Measurements from ENCODE around the gene HSD17B11. TPM values are rescaled to one million over a fixed set of nuclear protein-coding genes. Genes with fewer than 3 reads are reported as not detected.

The HSD17B11 gene
- polyA plus RNA-seq, 2 of the 4 experiments (the other 2 are of a cell fraction) = 51.5 to 113 TPM

GRCh38 chr4:87360338-87360935 lies 30.6 kb downstream of the HSD17B11 start:
- ATAC-seq = no peak
- POLR2A ChIA-PET = no interaction called here
- TF ChIP-seq, protein P1, sequence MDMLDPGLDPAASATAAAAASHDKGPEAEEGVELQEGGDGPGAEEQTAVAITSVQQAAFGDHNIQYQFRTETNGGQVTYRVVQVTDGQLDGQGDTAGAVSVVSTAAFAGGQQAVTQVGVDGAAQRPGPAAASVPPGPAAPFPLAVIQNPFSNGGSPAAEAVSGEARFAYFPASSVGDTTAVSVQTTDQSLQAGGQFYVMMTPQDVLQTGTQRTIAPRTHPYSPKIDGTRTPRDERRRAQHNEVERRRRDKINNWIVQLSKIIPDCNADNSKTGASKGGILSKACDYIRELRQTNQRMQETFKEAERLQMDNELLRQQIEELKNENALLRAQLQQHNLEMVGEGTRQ (IDR thresholded peaks at IDR 0.05) = no peak
- no peak for TF ChIP-seq ZSCAN20 (CRISPR knock-in tag; IDR thresholded peaks at IDR 0.05)
- no peak for TF ChIP-seq TP53 (CRISPR knock-in tag; IDR thresholded peaks at IDR 0.05)
- TF ChIP-seq, protein P2, sequence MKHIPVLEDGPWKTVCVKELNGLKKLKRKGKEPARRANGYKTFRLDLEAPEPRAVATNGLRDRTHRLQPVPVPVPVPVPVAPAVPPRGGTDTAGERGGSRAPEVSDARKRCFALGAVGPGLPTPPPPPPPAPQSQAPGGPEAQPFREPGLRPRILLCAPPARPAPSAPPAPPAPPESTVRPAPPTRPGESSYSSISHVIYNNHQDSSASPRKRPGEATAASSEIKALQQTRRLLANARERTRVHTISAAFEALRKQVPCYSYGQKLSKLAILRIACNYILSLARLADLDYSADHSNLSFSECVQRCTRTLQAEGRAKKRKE (CRISPR knock-in tag; IDR thresholded peaks at IDR 0.05; ENCODE audit: low read depth) = no peak
- no peak for TF ChIP-seq SREBF2 (IDR thresholded peaks at IDR 0.05)
- TF ChIP-seq MAFK (IDR thresholded peaks at IDR 0.05; ENCODE audit: partially characterized antibody) = no peak
- TF ChIP-seq JUNB (IDR thresholded peaks at IDR 0.05) = no peak
- no peak for TF ChIP-seq RARB (CRISPR knock-in tag; IDR thresholded peaks at IDR 0.05)
- no peak for TF ChIP-seq NR3C1 (IDR thresholded peaks at IDR 0.05)
- no peak for TF ChIP-seq NPAS2 (CRISPR knock-in tag; IDR thresholded peaks at IDR 0.05; ENCODE audit: borderline replicate concordance)

GRCh38 chr4:87359258-87359657 lies 31.7 kb downstream of the HSD17B11 start:
- H3K27ac ChIP-seq = no peak overlapping the region
- H3K4me2 ChIP-seq = no peak overlapping the region
- CTCF ChIA-PET = no interaction called here
- FAIRE-seq = no peak
- no peaks in the 10 kb centered on the region for H3K9me3 ChIP-seq
- 98% methylated on average over 4 of the region's 4 CpGs for WGBS (ENCODE audit: missing lambda C conversion rate)
- TF ChIP-seq, protein P3, sequence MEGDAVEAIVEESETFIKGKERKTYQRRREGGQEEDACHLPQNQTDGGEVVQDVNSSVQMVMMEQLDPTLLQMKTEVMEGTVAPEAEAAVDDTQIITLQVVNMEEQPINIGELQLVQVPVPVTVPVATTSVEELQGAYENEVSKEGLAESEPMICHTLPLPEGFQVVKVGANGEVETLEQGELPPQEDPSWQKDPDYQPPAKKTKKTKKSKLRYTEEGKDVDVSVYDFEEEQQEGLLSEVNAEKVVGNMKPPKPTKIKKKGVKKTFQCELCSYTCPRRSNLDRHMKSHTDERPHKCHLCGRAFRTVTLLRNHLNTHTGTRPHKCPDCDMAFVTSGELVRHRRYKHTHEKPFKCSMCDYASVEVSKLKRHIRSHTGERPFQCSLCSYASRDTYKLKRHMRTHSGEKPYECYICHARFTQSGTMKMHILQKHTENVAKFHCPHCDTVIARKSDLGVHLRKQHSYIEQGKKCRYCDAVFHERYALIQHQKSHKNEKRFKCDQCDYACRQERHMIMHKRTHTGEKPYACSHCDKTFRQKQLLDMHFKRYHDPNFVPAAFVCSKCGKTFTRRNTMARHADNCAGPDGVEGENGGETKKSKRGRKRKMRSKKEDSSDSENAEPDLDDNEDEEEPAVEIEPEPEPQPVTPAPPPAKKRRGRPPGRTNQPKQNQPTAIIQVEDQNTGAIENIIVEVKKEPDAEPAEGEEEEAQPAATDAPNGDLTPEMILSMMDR (IDR thresholded peaks at IDR 0.05) = no peak
- TF ChIP-seq BCL3 (IDR thresholded peaks at IDR 0.05) (no peak), FOSB (CRISPR knock-in tag; IDR thresholded peaks at IDR 0.05) (no peak), EHMT2 (IDR thresholded peaks at IDR 0.05; ENCODE audit: low read depth) (no peak), TFCP2L1 (CRISPR knock-in tag; IDR thresholded peaks at IDR 0.05) (no peak), MAZ (IDR thresholded peaks at IDR 0.05; ENCODE audit: borderline replicate concordance, low read depth, low read length) (no peak), CHD4 (IDR thresholded peaks at IDR 0.05; ENCODE audit: borderline replicate concordance) (no peak), MAFK (IDR thresholded peaks at IDR 0.05; ENCODE audit: partially characterized antibody) (no peak), HOXA7 (CRISPR knock-in tag; IDR thresholded peaks at IDR 0.05) (no peak), ZC3H11A (IDR thresholded peaks at IDR 0.05) (no peak)
- TF ChIP-seq, protein P1 (IDR thresholded peaks at IDR 0.05) = no peak
- peaks cover 18% of the 10 kb centered on the region for H3K4me1 ChIP-seq
- DNase-seq (ENCODE audit: low read depth in 1 of 2, low spot score in 1 of 2) = no peak
- H3K4me3 ChIP-seq = no peak overlapping the region
- POLR2A ChIA-PET = no interaction called here
- ATAC-seq = no peak

More at GRCh38 chr4:87360338-87360935, 30.6 kb downstream of the HSD17B11 start:
- 87% methylated on average over 7 of the region's 7 CpGs for WGBS (ENCODE audit: missing lambda C conversion rate)
- peaks cover 7% of the 10 kb centered on the region; the same call in 2 of the 3 replicates for H3K4me1 ChIP-seq
- FAIRE-seq = no peak
- H3K27ac ChIP-seq = no peak overlapping the region
- DNase-seq (ENCODE audit: low read depth in 1 of 2, low spot score in 1 of 2) = no peak
- H3K4me3 ChIP-seq = no peak overlapping the region
- no peak overlapping the region for H3K4me2 ChIP-seq
- no peaks in the 10 kb centered on the region for H3K9me3 ChIP-seq
- CTCF ChIA-PET = no interaction called here
